HepG2 (cell line): Measurements from ENCODE around the gene DNMT3B. TPM values are rescaled to one million over a fixed set of nuclear protein-coding genes. Genes with fewer than 3 reads are reported as not detected.

Experiments used
- ATAC-seq: fragments of 200-7000 bp; cut with Tn5 transposase; 3 replicates; pipeline ENCODE4 v1.9.1; 2020; ENCODE audit warnings: mild to moderate bottlenecking, moderate library complexity
- BruUV-seq: library from RNA; stranded (reverse); fragments of 400-500 nt; replicated peaks from 2 replicates; lab custom pipeline; 2021; lab: Mats Ljungman, UMichigan
- CTCF ChIA-PET: fragments of 300-600 bp; formaldehyde crosslinking; extraction: SDS; loops from one replicate; lab custom pipeline; 2021; ENCODE audit warnings: low total read pairs, inconsistent platforms, low intra/inter-chr PET ratio; lab: Yijun Ruan, JAX
- POLR2A ChIA-PET: fragments of 350-600 bp; sonication (Branson Sonifier 250); formaldehyde crosslinking; loops from one replicate; lab custom pipeline; 2020; ENCODE audit warnings: antibody characterized with exemption, inconsistent platforms; lab: Yijun Ruan, JAX
- DNase-seq: peaks from one replicate; pipeline ENCODE4 v3.0.0-alpha.2; 2015; ENCODE audit warnings: low spot score
- FAIRE-seq: peaks from 3 replicates; lab custom pipeline; 2011; peaks lifted over from hg19 to GRCh38; lab: Jason Lieb, UNC
- H2AFZ ChIP-seq: one replicate; pipeline ENCODE4 v1.6.1; 2011; ENCODE audit warnings: low read length, inconsistent platforms
- H3K27ac ChIP-seq: fragments of 300-600 bp; 3 replicates; pipeline ENCODE4 v1.8.0; 2011; ENCODE audit warnings: mixed run types, mild to moderate bottlenecking, mixed read lengths, low read length, inconsistent platforms; ENCODE audit not compliant: insufficient read depth; ENCODE audit errors: extremely low read length
- H3K27me3 ChIP-seq, 2 experiments: fragments of 200-600 bp in 1 of 2; 2 replicates in 1 of 2; 3 replicates in 1 of 2; pipeline versions ENCODE4 v1.6.0 to v1.8.0; 2011; ENCODE audit warnings: low read length in 2 of 2, mild to moderate bottlenecking in 2 of 2, moderate library complexity in 2 of 2, inconsistent platforms in 1 of 2; ENCODE audit not compliant: insufficient read depth in 2 of 2, control insufficient read depth in 1 of 2
- H3K36me3 ChIP-seq, 2 experiments: fragments of 200-600 bp in 1 of 2; replicated peaks in 1 of 2; 2 replicates in 1 of 2; 3 replicates in 1 of 2; pipeline versions ENCODE4 v1.5.1 to v1.8.0; 2011; ENCODE audit warnings: low read length in 2 of 2, inconsistent platforms in 1 of 2; ENCODE audit not compliant: insufficient read depth in 2 of 2, control insufficient read depth in 1 of 2
- H3K4me1 ChIP-seq: 2 replicates; pipeline ENCODE4 v1.5.1; 2012; ENCODE audit warnings: low read length, inconsistent platforms; ENCODE audit not compliant: insufficient read depth
- H3K4me2 ChIP-seq: 2 replicates; pipeline ENCODE4 v1.6.0; 2011; ENCODE audit warnings: low read depth, low read length, inconsistent platforms
- H3K4me3 ChIP-seq, 3 experiments: fragments of 200-600 bp in 1 of 3; sonication (generic), shearing (Covaris generic) in 1 of 3; replicated peaks in 1 of 3; 2 replicates each; pipeline ENCODE4 v1.5.1; 2011 to 2016; ENCODE audit warnings: low read length in 3 of 3, inconsistent platforms in 2 of 3, low read depth in 2 of 3, mild to moderate bottlenecking in 2 of 3, control low read depth in 1 of 3, mixed read lengths in 1 of 3; ENCODE audit not compliant: insufficient read depth in 1 of 3
- H3K79me2 ChIP-seq: one replicate; pipeline ENCODE4 v1.6.1; 2011; ENCODE audit warnings: low read length, inconsistent platforms; ENCODE audit not compliant: insufficient read depth
- H3K9ac ChIP-seq: 2 replicates; pipeline ENCODE4 v1.6.0; 2011; ENCODE audit warnings: mild to moderate bottlenecking, low read depth, low read length, inconsistent platforms; ENCODE audit not compliant: insufficient read depth
- H3K9me3 ChIP-seq: 2 replicates; pipeline ENCODE4 v1.5.1; 2012; ENCODE audit warnings: mild to moderate bottlenecking, low read length
- H4K20me1 ChIP-seq: 2 replicates; pipeline ENCODE4 v1.6.0; 2011; ENCODE audit warnings: inconsistent platforms, mild to moderate bottlenecking, low read length, moderate library complexity; ENCODE audit not compliant: insufficient read depth
- AKAP8 ChIP-seq: sonication (generic); formaldehyde crosslinking; IDR thresholded peaks from 2 replicates; pipeline ENCODE4 v1.5.1; 2020; ENCODE audit warnings: mild to moderate bottlenecking, missing genetic modification reagents
- ZNF101 ChIP-seq: sonication (generic); formaldehyde crosslinking; IDR thresholded peaks from 2 replicates; pipeline ENCODE4 v1.4.0; 2020; ENCODE audit warnings: mild to moderate bottlenecking, low read depth, missing genetic modification reagents, borderline replicate concordance
- ZNF616 ChIP-seq: sonication (generic); formaldehyde crosslinking; IDR thresholded peaks from 2 replicates; pipeline ENCODE4 v1.5.0; 2020; ENCODE audit warnings: low read depth, mild to moderate bottlenecking, missing genetic modification reagents
- ZNF841 ChIP-seq: sonication (generic); formaldehyde crosslinking; IDR thresholded peaks from 2 replicates; pipeline ENCODE4 v1.8.1; 2023; ENCODE audit warnings: missing genetic modification reagents, borderline replicate concordance
- WGBS: methylation state at CpG from one replicate; pipeline ENCODE4 v1.1.6; 2017; ENCODE audit warnings: low lambda C conversion rate; 5-methylcytosine and 5-hydroxymethylcytosine counted together
- in situ Hi-C: cut with HindIII; loops from 2 replicates; pipeline ENCODE4 v1.10.0; 2017; ENCODE audit warnings: low pct_unique_long_range_greater_than_20kb; ENCODE audit not compliant: extremely low pct_ligation_motif_present
- intact Hi-C: fragments of 100-400 bp; cut with micrococcal nuclease; formaldehyde crosslinking; loops from one replicate; pipeline ENCODE4 v1.10.0; 2022; ENCODE audit not compliant: unreplicated experiment
- polyA plus RNA-seq, 8 experiments: library from polyadenylated mRNA; depleted of rRNA in 3 of 8; stranded (reverse) in 7 of 8; unstranded in 1 of 8; fragments of >200 nt; fragmentation: Illumina TruSeq in 4 of 8; extraction: Trizol in 4 of 8; gene quantifications; 2 replicates each; pipeline versions ENCODE4 v1.2.1 to v1.2.3, GENCODE V29; 2011 to 2016; ENCODE audit warnings: low read depth in 4 of 8, missing spikeins in 1 of 8, mixed read lengths in 1 of 8; ENCODE audit not compliant: insufficient read depth in 1 of 8
- total RNA-seq, 5 experiments: library from RNA; depleted of rRNA; stranded (reverse); fragments of >200 nt; fragmentation: Illumina TruSeq; extraction: Trizol; gene quantifications; 2 replicates each; pipeline ENCODE4 v1.2.3, GENCODE V29; 2016; ENCODE audit warnings: low read depth in 1 of 5
- TF ChIP-seq, protein P1 (sequence below): sonication (generic); formaldehyde crosslinking; conservative IDR thresholded peaks from 2 replicates; pipeline ENCODE4 v1.4.0; 2020; ENCODE audit warnings: missing genetic modification reagents

The DNMT3B gene
- total and polyA plus RNA-seq, 2 of the 13 experiments (the other 11 are each of a cell fraction or from before 2014, with no cell fraction given) = 3.8 to 13.9 TPM

DNA sequence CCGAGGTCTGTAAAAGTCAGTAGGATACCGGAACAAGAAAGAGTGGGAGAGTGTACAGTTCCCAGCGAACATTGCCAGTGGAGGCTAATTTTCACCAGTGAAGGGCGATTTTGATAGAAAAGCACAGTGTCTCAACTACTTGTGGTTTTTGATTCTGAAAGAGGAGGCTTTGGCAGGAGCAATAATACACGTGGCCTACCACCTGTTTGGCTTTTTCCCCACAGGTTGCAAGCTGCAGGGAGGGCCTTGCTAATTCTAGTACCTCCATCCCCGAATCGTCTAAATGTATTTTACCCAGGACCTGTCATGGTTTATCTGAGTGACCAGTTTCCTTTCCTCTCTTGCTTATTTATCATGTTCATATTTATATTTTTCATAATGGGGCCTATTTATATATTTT lies 93.2 kb downstream of the DNMT3B start:
- ChIA-PET POLR2A (interaction anchor here (0.7 kb wide), 1 partner anchor 145 kb away, joined by 3 read pairs; no protein-coding TSS in a partner anchor), CTCF (no interaction called here)
- intact Hi-C loops = no loop called here
- FAIRE-seq = no peak
- no peaks in the 10 kb centered on the region for H4K20me1 ChIP-seq
- H3K4me2 ChIP-seq = no peak overlapping the region
- peaks cover 10 to 26% of the 10 kb centered on the region in 2 experiments; a peak in 4 of 5 replicates for H3K36me3 ChIP-seq
- H3K27me3 ChIP-seq = no peaks in the 10 kb centered on the region
- H3K9me3 ChIP-seq = no peaks in the 10 kb centered on the region
- no peak for DNase-seq
- BruUV-seq = no TSS peak
- no peaks in the 10 kb centered on the region for H3K79me2 ChIP-seq
- in situ Hi-C loops = no loop called here
- no peak overlapping the region for H3K9ac ChIP-seq
- no peak for ATAC-seq
- no peak overlapping the region for H3K27ac ChIP-seq
- H3K4me3 ChIP-seq = no peak overlapping the region
- no peaks in the 10 kb centered on the region for H3K4me1 ChIP-seq
- WGBS = 96% methylated on average over 7 of the region's 7 CpGs
- no peak for TF ChIP-seq ZNF841 (CRISPR knock-in tag)
- TF ChIP-seq AKAP8 = no peak
- no peak for TF ChIP-seq ZNF616 (CRISPR knock-in tag)
- TF ChIP-seq, protein P1, sequence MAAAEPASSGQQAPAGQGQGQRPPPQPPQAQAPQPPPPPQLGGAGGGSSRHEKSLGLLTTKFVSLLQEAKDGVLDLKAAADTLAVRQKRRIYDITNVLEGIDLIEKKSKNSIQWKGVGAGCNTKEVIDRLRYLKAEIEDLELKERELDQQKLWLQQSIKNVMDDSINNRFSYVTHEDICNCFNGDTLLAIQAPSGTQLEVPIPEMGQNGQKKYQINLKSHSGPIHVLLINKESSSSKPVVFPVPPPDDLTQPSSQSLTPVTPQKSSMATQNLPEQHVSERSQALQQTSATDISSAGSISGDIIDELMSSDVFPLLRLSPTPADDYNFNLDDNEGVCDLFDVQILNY (CRISPR knock-in tag) = no peak
- no peak overlapping the region for H2AFZ ChIP-seq

DNA sequence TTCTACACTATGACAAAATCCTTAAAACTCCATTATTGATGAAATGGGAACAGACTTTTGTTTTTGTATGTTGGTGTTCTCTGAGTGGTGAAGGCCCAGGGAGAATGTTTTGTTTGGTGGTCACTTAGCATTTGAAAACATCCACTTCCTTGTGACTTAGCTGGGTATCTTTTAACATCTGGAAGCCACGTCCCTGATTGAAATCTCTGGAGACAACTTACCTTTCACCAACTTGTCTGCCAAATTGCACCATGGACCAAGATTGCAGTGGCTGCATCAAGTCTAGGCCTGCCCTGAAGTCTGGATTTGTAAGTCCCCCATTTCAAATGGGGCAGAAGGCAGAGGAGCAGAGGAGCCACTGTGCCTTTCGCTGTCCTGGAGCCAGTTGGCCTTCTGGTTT lies 96.0 kb downstream of the DNMT3B start:
- WGBS = 98% methylated on average over 2 of the region's 2 CpGs
- H3K27me3 ChIP-seq = no peaks in the 10 kb centered on the region
- DNase-seq (no peak), FAIRE-seq (no peak), ATAC-seq (no peak)
- intact Hi-C loops (no loop called here), in situ Hi-C loops (no loop called here)
- no peak overlapping the region for H2AFZ ChIP-seq
- H3K79me2 ChIP-seq = no peaks in the 10 kb centered on the region
- no TSS peak for BruUV-seq
- H4K20me1 ChIP-seq = no peaks in the 10 kb centered on the region
- no peak overlapping the region for H3K4me3 ChIP-seq
- no peaks in the 10 kb centered on the region for H3K9me3 ChIP-seq
- H3K36me3 ChIP-seq = peaks cover 4 to 18% of the 10 kb centered on the region in 2 experiments; a peak in 3 of 5 replicates
- H3K27ac ChIP-seq = no peak overlapping the region
- no peak for TF ChIP-seq ZNF101 (CRISPR knock-in tag)
- ChIA-PET POLR2A (no interaction called here), CTCF (no interaction called here)
- no peak overlapping the region for H3K4me2 ChIP-seq
- no peak overlapping the region for H3K9ac ChIP-seq
- H3K4me1 ChIP-seq = no peaks in the 10 kb centered on the region

Other genes with a start within 250 kb of the DNMT3B start
- gene NOL4L, start 177.1 kb upstream of the DNMT3B start, total RNA-seq (2016; rRNA removed; fragmentation: Illumina TruSeq; extraction: Trizol) = 16.6 and 16.9 TPM in 2 replicates
- 35.4 and 38.7 TPM in 2 replicates for gene NOL4L, start 177.1 kb upstream of the DNMT3B start, polyA plus RNA-seq (2011; rRNA removed)
- gene C20orf203, start 88.4 kb upstream of the DNMT3B start, total RNA-seq (2016; rRNA removed; fragmentation: Illumina TruSeq; extraction: Trizol) = 0.02 TPM in 1 of 2 replicates, not detected in the other
- gene C20orf203, start 88.4 kb upstream of the DNMT3B start, polyA plus RNA-seq (2011; rRNA removed) = 0.04 and 0.05 TPM in 2 replicates
- 42.1 and 50.7 TPM in 2 replicates for gene COMMD7, start 18.9 kb upstream of the DNMT3B start, total RNA-seq (2016; rRNA removed; fragmentation: Illumina TruSeq; extraction: Trizol)
- 53.3 and 57.6 TPM in 2 replicates for gene COMMD7, start 18.9 kb upstream of the DNMT3B start, polyA plus RNA-seq (2011; rRNA removed)
- 190 and 342 TPM in 2 replicates for gene MAPRE1, start 57.6 kb downstream of the DNMT3B start, total RNA-seq (2016; rRNA removed; fragmentation: Illumina TruSeq; extraction: Trizol)
- gene MAPRE1, start 57.6 kb downstream of the DNMT3B start, polyA plus RNA-seq (2011; rRNA removed) = 62.1 and 76.0 TPM in 2 replicates
- 0.22 TPM in 1 of 2 replicates, not detected in the other for gene EFCAB8, start 96.5 kb downstream of the DNMT3B start, total RNA-seq (2016; rRNA removed; fragmentation: Illumina TruSeq; extraction: Trizol)
- 0.15 TPM in 1 of 2 replicates, not detected in the other for gene EFCAB8, start 96.5 kb downstream of the DNMT3B start, polyA plus RNA-seq (2011; rRNA removed)
- gene SUN5, start 242.0 kb downstream of the DNMT3B start, total RNA-seq (2016; rRNA removed; fragmentation: Illumina TruSeq; extraction: Trizol) = not detected in 2 replicates
- gene SUN5, start 242.0 kb downstream of the DNMT3B start, polyA plus RNA-seq (2011; rRNA removed) = not detected in 2 replicates
- 27.4 and 54.5 TPM in 2 replicates for gene BPIFB2, start 245.3 kb downstream of the DNMT3B start, total RNA-seq (2016; rRNA removed; fragmentation: Illumina TruSeq; extraction: Trizol)
- 902 and 1,439 TPM in 2 replicates for gene BPIFB2, start 245.3 kb downstream of the DNMT3B start, polyA plus RNA-seq (2011; rRNA removed)